ENCODE results near the gene SLC35F6.

- TF ChIP-seq EZH2 (IDR thresholded peaks at IDR 0.05; ENCODE audit: insufficient read depth, poor library complexity, severe bottlenecking): no peak
- no peak for TF ChIP-seq EZH2phosphoT487 (IDR thresholded peaks at IDR 0.05; ENCODE audit: insufficient read depth, low read depth)
Observed at GRCh38 chr2:26801796-26802195, 37.7 kb downstream of the SLC35F6 start.
